Limb (tissue), 2 donors: ENCODE measurements around the gene KDM2A.
A peak's percentile ranks its signal among the peaks of the same experiment; 100 is the strongest.

Experiments
- DNase-seq, 2 donors: peaks; one replicate each; pipeline ENCODE4 v3.0.0-alpha.2; 2016; ENCODE audit errors: extremely low spot score in 2 of 2

KDM2A gene

DNA sequence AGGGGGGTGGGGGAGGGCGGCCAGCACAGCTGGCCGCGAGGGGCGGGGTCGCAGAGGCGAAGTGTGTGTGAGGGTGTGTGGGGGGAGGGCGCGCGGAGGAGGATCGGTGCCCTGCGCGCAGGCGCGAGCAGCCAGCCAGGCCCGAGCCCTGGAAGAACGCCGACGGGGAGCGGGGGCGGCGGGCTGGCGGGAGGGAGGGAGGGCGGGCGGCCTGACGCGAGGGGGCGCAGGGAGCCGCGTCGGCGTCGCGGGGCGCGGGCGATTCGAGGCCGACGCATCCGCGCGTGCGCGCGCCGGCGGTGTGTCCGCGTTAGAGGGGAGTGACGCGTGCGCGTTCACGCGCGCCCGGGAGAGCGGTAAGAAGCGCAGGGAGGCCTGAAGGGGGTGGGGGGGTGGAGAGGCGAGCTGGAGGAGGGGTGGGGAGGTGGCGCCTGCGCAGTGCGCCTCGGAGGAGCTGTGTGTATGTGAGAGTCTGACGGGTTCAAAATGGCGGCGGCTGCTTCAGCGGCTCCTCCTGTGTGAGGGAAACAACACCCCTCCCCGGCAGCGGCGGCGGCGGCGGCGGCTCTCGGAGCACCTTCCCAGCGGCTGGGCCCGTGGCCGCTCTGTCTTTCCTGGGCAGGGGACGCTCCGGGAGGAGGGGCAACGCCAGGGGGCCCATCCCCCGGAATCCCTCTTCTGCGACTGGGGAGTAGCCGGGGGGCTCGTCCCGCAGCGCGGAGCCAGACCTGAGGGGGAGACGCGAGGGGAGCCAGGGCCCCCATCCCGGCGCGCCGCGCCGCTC lies at the start of gene KDM2A:
Gene KDM2A (plus strand): TSS at position 463 of the 784 bp plus-strand sequence. CDS start 2,054 bp downstream, outside the sequence.
- peak; percentile 99 to 100 for DNase-seq

DNA sequence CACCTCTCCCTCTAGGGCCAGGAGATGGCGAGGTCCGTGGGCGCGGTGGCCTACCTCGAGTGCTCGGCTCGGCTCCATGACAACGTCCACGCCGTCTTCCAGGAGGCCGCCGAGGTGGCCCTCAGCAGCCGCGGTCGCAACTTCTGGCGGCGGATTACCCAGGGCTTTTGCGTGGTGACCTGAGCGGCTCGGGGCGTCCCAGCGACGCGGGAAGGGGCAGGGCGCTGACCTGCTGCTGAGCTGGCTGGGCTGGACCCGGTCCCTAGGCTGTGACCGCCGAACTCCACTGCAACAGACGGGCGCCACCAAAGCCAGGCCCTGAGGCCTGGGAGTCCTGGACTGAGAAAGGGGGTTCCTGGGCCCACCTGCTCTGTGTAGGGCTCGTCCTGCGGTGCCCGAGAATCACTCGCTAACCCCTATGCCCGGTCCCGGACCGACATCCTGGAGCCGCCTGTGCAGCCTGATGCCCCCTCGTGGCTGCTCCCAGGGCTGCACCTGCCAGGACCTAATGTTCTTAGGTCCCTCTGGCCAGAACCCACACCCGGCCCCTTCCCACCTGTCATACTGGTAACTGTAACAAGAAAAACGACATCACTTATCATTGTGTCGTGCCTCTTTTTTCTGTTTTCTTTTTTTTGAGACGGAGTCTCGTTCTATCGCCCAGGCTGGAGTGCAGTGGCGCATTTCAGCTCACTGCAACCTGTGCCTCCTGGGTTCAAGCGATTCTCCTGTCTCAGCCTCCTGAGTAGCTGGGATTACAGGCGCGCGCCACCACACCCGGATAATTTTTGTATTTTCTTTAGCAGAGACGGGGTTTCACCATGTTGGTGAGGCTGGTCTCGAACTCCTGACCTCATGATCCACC lies 47.4 kb upstream of the KDM2A start:
- DNase-seq = peak in 1 of 2 donors; percentile 79

DNA sequence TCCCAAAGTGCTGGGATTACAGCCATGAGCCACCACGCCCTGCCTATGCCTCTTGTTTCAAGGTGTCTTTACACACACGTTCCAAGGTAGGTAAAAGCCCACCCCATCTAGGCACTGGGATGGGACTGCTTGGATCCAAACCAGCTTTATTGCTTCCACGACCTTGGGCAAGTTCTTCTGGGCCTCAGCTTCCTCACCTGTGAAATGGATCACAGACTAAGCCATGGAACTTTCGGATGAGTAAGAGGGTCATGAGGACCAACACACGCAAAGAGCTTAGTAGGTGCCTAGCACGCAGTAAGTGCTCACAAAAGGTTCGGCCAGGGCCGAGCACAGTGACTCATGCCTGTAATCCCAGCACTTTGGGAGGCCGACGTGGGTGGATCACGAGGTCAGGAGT lies 46.8 kb upstream of the KDM2A start:
- no peak for DNase-seq

DNA sequence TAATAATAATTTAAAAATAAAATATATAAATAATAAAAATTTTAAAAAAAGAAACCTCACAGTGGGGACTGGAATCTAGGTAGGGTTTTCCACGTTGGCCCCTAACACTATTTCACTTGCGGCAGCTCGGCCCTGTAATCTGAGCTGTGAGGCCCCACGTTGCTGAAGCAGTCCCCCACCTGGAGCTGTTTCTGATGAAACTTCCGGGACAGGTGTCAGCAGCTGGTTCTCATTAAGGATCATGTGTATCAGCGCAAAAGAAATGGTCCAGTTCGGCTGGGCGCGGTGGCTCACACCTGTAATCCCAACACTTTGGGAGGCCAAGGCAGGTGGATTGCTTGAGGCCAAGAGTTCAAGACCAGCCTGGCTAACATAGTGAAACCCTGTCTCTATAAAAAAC lies 45.2 kb upstream of the KDM2A start:
- no peak for DNase-seq

DNA sequence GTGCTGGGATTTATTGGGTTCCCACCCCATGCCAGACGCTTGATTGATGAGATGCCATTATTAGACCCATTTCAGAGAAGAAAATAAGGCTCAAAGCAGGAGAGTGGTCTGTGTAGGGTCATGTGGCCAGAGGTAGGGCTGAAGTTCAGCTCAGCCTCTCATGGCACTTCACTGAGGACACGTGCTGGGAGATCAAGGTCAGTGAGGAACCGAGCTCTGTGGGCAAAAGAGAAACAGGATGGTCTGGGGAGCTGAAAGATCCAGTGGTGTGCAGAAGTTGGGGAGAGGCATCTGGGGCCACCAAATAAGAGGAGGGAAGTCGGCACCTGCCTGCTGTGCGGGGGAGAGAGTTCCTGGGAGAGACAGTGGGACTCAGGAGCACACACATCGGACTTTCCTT lies 42.9 kb upstream of the KDM2A start:
- DNase-seq = no peak

DNA sequence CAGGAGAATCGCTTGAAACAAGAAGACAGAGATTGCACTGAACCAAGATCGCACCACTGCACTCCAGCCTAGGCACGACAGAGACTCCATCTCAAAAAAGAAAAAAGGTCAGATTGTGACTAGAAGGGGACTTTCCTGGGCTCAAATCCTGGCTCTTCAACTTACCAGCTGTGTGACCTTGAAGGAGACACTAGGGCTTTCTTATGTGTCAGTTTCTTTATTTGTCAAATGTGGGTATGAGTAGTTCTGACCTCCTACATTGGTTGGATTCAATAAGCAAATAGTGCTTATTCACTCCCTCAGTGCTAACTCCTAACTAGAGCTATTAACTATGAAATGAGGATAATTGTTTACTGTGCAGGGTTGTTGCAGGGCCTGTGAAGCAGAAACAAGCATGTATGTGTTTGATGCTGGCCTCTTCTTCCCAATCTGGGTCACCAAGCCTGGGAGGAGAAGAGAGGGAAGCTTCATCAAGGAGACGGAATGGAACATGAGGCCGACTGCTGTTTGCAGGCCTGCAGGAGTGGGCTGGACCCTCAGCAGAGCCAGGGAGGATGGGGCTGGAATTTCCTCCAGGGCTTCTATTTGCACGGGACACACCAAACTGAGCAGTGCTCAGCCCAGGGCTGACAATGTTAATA lies 39.9 kb upstream of the KDM2A start:
- no peak for DNase-seq

DNA sequence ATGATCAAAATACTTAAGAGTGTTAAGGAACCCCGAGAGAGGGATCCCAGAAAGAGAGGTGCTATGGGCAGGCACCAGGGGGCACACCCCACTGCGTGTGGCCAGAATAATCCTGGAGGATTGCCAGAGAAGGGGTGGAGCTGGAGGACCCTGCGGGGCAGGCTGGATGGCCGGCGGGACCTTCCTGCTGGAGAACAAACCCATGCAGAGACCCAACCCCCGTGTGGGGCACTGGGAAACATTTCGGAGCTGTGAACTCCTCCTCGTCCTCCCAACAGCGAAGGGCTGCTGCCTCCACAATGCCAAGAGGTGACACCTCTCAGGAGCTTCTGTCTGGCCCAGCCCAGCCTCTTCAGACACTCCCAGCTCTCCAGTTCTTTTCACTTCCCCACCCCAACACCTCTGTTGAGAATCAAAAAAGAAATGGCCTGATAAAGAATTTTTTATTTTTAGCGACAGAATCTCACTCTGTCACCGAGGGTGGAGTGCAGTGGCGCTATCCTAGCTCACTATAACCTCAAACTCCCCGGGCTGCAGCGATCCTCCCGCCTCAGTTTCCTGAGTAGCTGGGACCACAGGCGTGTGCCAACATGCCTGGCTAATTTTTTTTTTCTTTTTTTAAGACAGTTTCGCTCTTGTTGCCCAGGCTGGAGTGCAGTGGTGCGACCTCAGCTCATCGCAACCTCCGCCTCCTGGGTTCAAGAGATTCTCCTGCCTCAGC lies 36.8 kb upstream of the KDM2A start:
- peak in 1 of 2 donors; percentile 43 for DNase-seq

DNA sequence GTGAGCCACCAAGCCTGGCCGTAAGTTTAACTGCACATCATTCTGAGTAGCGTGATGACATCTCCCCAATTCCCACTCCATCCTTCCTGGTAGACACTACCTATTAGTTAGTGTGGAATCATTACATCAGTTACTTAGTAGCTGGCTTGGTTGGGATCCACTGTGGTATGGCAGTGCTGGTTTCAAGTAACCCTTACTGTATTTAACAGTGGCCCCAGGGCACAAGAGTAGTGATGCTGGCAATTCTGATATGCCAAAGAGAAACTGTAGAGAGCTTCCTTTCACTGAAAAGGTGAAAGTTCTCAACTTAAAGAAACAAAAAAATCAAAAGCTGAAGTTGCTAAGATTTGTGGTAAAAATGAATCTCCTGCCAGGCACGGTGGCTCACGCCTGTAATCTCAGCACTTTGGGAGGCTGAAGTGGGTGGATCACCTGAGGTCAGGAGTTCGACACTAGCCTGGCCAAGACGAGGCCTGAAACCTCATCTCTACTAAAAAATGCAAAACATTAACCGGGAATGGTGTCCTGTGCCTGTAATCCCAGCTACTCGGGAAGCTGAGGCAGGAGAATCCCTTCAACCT lies 35.2 kb upstream of the KDM2A start:
- DNase-seq = no peak

DNA sequence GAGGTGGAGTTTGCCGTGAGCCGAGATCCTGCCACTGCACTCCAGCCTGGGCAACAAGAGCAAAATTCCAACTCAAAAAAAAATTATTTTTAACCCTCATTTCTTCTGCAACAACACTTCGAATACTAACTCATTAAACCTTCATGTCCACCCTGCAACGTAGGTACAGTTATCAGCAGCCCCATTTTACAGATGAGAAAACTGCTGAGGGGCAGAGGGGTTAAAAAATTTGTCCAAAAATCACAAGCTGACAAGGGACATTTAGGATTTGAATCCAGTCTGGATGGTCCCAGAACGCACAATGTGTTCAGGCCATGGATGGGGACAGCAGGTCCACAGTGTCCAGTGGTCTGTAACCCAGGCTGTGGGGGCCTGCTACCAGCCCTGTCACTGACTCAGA lies 33.4 kb upstream of the KDM2A start:
- no peak for DNase-seq

DNA sequence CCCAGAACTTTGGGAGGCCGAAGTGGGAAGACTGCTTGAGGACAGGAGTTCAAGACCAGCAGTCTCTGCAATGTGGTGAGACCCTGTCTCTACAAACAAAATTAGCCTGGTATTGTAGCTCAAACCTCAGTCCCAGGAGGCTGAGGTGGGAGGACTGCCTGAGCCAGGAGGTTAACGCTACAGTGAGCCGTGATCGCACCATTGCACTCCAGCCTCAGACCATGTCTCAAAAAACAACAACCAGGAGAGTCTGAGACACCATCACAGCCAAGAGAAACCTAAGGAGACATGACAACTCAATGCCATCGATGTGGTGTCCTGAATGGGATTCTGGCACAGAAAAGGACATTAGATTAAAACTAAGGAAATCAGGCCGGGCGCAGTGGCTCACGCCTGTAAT lies 28.3 kb upstream of the KDM2A start:
- no peak for DNase-seq

DNA sequence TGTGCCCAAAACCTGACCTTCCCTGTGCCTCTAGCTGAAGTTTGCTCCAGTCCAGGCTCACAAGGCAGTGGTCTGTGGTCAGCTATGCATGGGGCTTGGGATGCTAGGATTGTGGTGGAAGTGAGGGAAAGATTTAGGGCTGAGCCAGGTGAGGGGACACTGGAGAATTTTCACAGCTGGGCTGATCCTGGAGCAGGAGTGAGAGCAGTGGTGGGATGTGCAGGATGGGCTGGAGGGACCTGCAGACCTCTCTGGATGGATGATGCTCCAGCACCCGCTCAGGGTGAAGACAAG lies 23.9 kb upstream of the KDM2A start:
- no peak for DNase-seq

DNA sequence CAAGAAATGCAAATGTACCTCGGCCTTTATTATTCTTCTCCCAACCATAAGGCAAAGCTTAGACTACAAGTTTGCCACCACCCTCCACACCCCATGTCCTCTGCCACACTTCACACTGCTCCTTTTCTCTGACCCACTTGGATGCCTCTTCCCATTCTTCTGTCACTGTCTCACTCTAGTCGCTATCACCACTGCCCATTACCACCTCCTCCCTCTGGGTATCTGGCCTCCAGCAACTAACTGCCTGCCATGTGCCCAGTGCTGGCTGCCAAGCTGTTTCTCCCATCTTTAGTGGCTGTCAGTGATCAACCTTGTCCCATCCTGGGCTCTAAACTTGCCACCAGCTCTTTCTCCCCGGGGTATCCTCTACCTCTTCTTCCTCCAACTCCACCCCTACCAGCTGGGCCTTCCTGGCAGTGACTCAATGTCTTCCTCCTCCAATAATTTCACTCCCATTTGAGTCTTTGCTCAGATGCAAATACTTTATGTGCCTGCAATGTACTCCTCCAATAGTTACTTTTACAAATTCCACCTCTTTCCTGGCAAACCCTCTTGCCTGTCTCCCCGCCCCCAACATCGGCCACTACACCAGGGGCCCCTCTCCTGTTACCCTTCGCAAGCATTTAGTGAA lies 20.1 kb upstream of the KDM2A start:
- no peak for DNase-seq

DNA sequence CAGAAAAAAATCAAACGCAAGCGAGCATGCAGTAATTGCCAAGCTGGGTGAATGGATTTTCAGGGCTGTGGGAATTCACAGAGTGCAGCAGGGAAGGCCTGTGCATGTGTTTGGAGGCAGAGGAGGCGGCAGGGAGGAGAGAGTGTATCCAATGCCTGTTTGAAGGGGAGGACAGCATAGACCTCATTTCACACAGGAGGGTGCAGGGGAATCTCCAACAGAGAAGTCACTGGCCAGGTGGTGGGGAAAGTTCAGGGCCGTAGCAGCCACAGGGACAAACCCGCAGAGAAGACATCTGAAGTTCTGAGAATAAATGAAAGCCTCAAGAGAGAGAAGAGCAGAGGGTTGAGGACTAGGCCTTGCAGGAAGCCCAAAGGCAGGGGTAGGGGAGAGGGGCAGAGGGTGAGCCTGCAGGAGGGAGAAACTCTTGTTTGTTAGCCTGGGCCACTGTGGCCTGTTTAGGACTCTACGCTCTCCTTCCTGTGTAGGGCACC lies 19.2 kb upstream of the KDM2A start:
- no peak for DNase-seq

DNA sequence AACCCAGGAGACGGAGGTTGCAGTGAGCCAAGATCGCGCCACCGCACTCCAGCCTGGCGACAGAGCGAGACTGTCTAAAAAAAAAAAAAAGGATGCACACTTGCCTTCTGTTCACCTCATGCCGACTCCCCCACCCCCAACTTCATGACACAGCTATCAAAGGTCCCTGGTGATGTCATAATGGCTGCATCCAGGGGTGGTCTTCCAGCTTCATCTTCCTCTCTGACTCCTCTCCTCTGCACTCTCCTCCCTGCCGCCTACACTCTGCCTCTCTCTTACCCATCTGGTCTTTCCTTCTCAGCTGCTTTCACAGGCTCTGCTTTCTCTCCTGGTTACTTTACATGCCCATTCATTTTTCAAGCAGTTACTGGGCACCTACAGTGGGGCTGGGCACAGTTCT lies 16.4 kb upstream of the KDM2A start:
- no peak for DNase-seq

DNA sequence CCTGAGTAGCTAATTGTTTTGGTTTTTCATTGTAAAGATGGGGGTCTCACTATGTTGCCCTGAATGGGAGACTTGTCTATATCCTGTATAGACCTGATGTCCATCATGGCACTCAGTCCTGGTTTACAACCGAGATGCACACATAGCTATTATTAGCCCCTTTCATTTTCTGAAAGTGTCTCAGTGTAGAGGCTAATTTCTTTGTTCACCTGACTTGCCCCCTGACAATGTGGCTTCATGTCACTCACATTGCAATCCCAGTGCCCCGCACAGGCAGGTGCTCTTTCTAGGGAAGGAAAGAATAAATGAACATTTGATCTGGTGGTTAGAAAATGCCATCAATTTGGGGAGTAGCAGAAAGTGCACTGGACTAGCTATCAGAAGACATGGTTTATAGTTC lies 13.1 kb upstream of the KDM2A start:
- no peak for DNase-seq

DNA sequence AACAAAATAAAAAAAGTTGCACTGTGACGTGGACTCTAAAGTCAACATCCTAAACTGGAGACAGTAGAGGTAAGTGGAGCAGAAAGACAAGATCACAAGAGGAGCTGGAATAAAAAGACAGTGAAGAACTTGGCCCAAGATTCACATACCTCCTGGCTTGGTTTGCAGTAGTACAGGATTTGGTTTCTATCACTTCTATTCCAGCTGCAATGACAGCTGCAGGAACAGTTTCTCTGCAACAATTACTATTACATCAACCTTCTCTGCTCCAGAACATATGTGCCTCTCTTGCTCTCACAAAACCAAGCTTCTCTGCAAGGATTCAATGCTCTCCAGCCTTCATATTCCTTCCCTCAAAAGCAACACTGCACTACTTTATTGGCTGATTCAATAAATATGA lies 7.8 kb upstream of the KDM2A start:
- DNase-seq = peak in 1 of 2 donors; percentile 57

DNA sequence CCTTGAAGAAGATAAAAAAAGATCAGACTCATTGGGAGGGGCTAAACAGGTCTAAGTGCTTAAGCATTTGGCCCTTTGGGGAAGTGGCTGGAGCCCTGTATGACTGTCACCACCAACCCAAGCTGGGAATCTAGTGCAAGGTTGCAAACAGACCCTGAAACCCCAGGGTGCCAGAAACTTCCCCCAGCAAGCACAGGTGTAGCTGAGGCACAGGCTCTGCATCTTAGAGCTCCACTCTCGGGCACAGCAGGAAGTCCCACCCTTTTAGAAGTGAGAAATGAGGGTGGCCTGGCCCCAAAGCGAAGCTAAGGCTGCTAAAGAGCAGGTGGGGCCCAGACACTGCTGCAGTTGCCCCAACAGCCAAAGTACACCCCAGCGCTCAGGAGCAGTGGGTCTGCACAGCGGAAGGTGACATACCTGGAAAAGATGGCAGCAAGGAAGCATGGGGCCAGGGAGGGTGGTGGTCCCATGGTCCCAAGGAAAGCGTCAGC lies 5.8 kb upstream of the KDM2A start:
- DNase-seq = no peak

DNA sequence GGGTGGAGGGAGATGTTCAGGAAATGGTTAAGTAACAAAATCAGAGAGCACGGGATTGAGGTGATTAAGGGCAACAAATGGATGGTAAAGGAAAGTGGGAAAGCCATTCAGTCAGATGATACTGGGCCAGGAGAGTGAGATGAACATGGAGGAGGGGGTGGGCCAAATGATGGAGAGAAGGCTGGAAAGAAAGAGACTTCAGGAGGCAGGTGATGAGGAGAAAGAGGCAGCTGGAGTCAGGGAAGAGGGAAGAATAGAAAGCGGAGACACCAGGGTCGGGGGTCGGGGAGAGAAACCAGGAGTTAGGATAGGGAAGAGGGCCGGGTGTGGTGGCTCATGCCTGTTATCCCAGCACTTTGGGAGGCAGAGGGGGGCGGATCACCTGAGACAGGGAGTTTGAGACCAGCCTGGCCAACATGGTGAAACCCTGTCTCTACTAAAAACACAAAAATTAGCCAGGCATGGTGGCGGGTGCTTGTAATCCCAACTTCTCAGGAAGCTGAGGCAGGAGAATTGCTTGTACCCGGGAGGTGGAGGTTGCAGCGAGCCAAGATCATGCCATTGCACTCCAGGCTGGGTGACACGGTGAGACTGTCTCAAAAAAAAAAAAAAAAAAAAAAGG lies 4.7 kb upstream of the KDM2A start:
- DNase-seq = no peak

DNA sequence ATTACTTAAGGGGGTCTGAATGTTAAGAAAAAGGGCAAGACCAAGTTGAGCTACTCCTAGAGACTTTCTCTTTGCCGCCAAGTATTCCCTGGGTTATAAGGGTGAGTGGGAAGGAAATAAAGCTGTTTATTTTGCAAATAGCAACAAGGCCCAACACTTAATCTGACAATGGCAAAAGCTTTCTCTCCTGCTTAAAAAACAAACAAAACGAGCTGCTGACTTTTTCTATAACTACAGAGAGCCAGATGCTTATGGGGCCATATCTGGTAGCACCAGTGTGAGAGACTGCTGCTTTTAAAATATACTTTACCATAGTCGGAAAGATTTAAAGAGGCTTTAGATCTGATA lies 2.3 kb upstream of the KDM2A start:
- no peak for DNase-seq

DNA sequence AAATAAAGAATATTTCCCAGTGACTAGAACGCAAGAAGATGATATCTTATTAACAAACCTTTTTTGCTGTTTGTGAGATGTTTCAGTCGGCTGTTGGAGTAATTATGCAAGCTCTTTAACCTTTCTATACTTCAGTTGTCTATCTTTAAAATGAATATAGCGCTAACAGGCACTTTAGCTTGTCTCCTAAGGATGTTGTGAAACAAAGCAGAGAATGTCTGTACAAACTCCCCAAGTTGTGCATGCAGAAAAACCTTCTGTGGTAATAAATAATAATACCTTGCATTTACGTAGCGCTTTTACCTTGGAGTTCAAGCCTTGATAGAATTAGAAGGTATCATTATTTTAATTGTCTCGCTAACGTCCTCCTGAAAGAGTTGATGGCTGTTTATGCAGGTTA lies 1.9 kb upstream of the KDM2A start:
- DNase-seq = no peak
